Heart left ventricle (tissue), 16 donors: ENCODE data around the gene CBY2. TPM values are rescaled to one million over a fixed set of nuclear protein-coding genes. Genes with fewer than 3 reads are reported as not detected.

ENCODE experiments used
- ATAC-seq, 4 donors: fragments of 200-7000 bp; cut with Tn5 transposase; one replicate each; pipeline ENCODE4 v1.9.1; 2020 to 2022; ENCODE audit warnings: moderate library complexity in 4 of 4, mild to moderate bottlenecking in 3 of 4, moderate number of reproducible peaks in 1 of 4
- DNase-seq, 5 donors: peaks; one replicate each; pipeline ENCODE4 v3.0.0-alpha.2; 2020
- H3K27ac ChIP-seq, 12 donors: fragments of 200-600 bp; sonication (generic) in 4 of 12; one replicate each; pipeline versions ENCODE4 v1.5.0 to v1.8.0; 2016 to 2022; ENCODE audit warnings: mild to moderate bottlenecking in 2 of 12
- H3K27me3 ChIP-seq, 9 donors: fragments of 200-600 bp; sonication (generic) in 2 of 9; one replicate each; pipeline versions ENCODE4 v1.5.1 to v1.8.0; 2016 to 2022; ENCODE audit warnings: mild to moderate bottlenecking in 3 of 9
- H3K36me3 ChIP-seq, 9 donors: fragments of 200-600 bp; sonication (generic) in 2 of 9; one replicate each; pipeline versions ENCODE4 v1.5.0 to v1.8.0; 2018 to 2022; ENCODE audit warnings: mild to moderate bottlenecking in 2 of 9
- H3K4me1 ChIP-seq, 12 donors: fragments of 200-600 bp; sonication (generic) in 4 of 12; one replicate each; pipeline versions ENCODE4 v1.5.0 to v1.8.0; 2016 to 2022; ENCODE audit warnings: mild to moderate bottlenecking in 3 of 12
- H3K4me3 ChIP-seq, 12 donors: fragments of 200-600 bp; sonication (generic) in 4 of 12; one replicate each; pipeline versions ENCODE4 v1.5.0 to v1.8.0; 2017 to 2022; ENCODE audit warnings: mild to moderate bottlenecking in 9 of 12, moderate library complexity in 4 of 12
- H3K9me3 ChIP-seq, 12 donors: fragments of 200-600 bp; sonication (generic) in 4 of 12; one replicate each; pipeline versions ENCODE4 v1.5.0 to v1.8.0; 2016 to 2022; ENCODE audit warnings: mild to moderate bottlenecking in 1 of 12
- POLR2A ChIP-seq, 2 donors: fragments of 450-650 bp; IDR thresholded peaks; one replicate each; pipeline ENCODE4 v1.6.1; 2017; ENCODE audit warnings: antibody characterized with exemption in 2 of 2, mild to moderate bottlenecking in 2 of 2, moderate library complexity in 2 of 2
- WGBS, 4 donors: extraction: QIAGEN DNeasy Blood & Tissue Kit in 2 of 4; methylation state at CpG; one replicate each; pipeline versions ENCODE4 v1.1.5 to v1.1.7; 2013 to 2018; 5-methylcytosine and 5-hydroxymethylcytosine counted together
- intact Hi-C, 10 donors: fragments of 100-400 bp; cut with DNase I; formaldehyde crosslinking; loops; one replicate each; pipeline versions ENCODE4 v1.11.1 to v1.14.2; 2022
- polyA plus RNA-seq, 2 donors: library from polyadenylated mRNA; stranded (reverse); fragments of 200-250 nt; gene quantifications; one replicate each; pipeline ENCODE4 v1.2.3, GENCODE V29; 2013
- total RNA-seq, 9 donors: library from RNA; depleted of rRNA in 2 of 9; stranded (reverse); fragments of >200 nt in 2 of 9; fragmentation: NEBNext Ultra II Directional in 3 of 9; extraction: Animal tissue kit (Norgen Biotek cat#: 25700) in 3 of 9; gene quantifications; one replicate each; pipeline versions ENCODE4 v1.1.0 to v1.2.4, GENCODE V29; 2016 to 2023
- TF ChIP-seq, protein P1 (sequence below), 12 donors: fragments of 200-600 bp; sonication (generic) in 4 of 12; IDR thresholded peaks; one replicate each; pipeline versions ENCODE4 v1.5.0 to v1.8.0; 2018 to 2022; ENCODE audit warnings: antibody characterized with exemption in 12 of 12, mild to moderate bottlenecking in 5 of 12
- donor health status: ischemic (EF 13 %, LVEDD 7.1; RV severe dilation, severe dysfunction).
- donor health status: healthy with polysubstance abuse.
- donor health status: DM: no; HTN: yes; CAD: no.
- donor health status: DM: no; HTN: no; CAD: no.
- donor health status: ischemic (EF 25% LVEDD 6.9; RV normal size, moderate dysfunction).
- donor health status: ischemic (EF 25% LVEDD 5.7; RV mildly dilated, moderate dysfunction).
- donor health status: healthy.
- donor health status: DM: yes; HTN: yes; CAD: no.
- donor health status: ischemic (EF 35%, LVEDD 5.7; RV mildly dilated, moderate dysfunction).
- donor health status: nonischemic (EF 11% LVEDD 7.7; RV severe dilation, severe dysfunction).
- donor health status: DM: yes; HTN: yes; CAD: no.
- donor health status: PGD.
- donor health status: ischemic (EF 29% LVEDD 5.4; RV normal size, mild dysfunction).
- donor health status: nonischemic (EF 23%, LVEDD 6.1; RV moderate dilation, normal function).

The CBY2 gene
- total and polyA plus RNA-seq, 11 donors, result not detected

DNA sequence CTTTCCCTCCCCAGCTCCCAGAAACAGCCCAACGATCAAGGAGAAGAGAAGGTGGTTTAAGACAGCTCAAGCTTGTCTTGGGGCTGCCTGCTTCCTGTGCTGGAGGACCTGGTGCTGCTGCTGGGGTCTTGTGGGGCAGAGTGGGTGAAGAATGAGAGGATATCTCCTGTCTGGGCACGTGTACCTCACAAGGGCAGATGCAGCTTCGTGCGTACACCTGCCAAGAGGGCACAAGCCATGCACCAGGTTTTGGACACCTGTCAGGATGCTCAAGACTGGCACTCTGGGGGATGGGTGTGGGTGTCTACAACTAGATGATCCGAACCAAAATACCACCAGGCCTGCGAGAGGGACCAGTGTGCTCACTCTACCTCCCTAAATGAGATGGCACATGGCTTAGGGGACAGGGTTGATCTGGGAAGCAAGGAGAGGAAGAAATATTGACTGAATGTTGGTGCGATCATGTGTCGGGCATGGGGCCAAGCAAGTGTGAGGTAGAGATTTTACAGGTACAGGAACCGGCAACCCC is 2.2 kb downstream of the CBY2 start:
- WGBS, 4 donors, result 81 to 89% (median 86%) methylated on average over 9 of the region's 9 CpGs
- Histone ChIP-seq H3K4me1 (no peaks in the 10 kb centered on the region), H3K27ac (no peak overlapping the region), H3K36me3 (no peaks in the 10 kb centered on the region), H3K4me3 (no peak overlapping the region), H3K27me3 (peaks cover 0 to 4% (median 0%) of the 10 kb centered on the region in 9 donors), H3K9me3 (no peaks in the 10 kb centered on the region)
- intact Hi-C loops, result no loop called here
- DNase-seq (no peak), ATAC-seq (no peak)
- TF ChIP-seq, protein P1, sequence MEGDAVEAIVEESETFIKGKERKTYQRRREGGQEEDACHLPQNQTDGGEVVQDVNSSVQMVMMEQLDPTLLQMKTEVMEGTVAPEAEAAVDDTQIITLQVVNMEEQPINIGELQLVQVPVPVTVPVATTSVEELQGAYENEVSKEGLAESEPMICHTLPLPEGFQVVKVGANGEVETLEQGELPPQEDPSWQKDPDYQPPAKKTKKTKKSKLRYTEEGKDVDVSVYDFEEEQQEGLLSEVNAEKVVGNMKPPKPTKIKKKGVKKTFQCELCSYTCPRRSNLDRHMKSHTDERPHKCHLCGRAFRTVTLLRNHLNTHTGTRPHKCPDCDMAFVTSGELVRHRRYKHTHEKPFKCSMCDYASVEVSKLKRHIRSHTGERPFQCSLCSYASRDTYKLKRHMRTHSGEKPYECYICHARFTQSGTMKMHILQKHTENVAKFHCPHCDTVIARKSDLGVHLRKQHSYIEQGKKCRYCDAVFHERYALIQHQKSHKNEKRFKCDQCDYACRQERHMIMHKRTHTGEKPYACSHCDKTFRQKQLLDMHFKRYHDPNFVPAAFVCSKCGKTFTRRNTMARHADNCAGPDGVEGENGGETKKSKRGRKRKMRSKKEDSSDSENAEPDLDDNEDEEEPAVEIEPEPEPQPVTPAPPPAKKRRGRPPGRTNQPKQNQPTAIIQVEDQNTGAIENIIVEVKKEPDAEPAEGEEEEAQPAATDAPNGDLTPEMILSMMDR (IDR thresholded peaks at IDR 0.05), result no peak
- TF ChIP-seq POLR2A (IDR thresholded peaks at IDR 0.05), result no peak

DNA sequence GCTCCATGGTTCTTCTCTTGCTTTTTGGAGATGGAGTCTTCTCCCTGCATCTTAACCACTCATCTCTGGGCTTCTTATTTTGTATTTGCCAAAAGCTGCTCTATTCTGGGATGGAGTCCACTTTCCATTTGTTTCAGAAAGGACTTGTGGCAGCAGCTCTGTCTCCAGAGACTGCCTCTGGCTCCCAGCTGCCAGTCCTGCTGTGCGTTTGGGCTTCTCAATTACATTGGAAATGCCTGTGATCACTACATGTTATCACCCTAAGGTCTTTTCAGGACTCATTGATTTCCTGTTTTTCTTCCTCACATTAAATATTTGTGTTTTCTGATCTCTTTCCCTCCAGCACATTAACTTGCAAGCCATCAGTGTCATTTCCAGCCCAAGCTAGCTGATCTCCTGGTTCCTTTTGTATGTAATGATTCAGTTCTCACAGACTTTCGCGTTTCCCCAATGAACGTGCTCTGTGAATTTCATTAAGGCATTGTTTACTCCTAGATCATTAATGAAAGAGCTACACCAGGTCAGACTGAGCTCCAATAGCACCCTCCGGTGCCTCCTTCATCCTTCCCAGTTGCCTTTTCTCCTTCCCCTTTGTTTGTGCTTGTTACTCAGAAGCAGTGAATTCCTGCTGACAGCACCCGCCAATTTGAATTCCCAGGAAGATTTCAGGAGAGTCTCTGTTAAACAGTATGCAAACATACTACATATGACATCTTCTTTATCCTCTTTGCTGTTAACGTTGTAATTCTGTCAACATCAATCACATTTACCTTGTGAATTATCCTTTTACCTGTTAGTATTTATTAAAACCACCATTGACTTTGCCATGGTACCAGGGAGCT is 3.0 kb downstream of the CBY2 start:
- no peaks in the 10 kb centered on the region for H3K4me1 ChIP-seq
- H3K27ac ChIP-seq, result no peak overlapping the region
- no peak for TF ChIP-seq POLR2A (IDR thresholded peaks at IDR 0.05)
- TF ChIP-seq, protein P1 (IDR thresholded peaks at IDR 0.05), result no peak
- DNase-seq (no peak), ATAC-seq (no peak)
- no peak overlapping the region for H3K4me3 ChIP-seq
- no peaks in the 10 kb centered on the region for H3K9me3 ChIP-seq
- no peaks in the 10 kb centered on the region for H3K36me3 ChIP-seq
- peaks cover 0 to 4% (median 0%) of the 10 kb centered on the region in 9 donors for H3K27me3 ChIP-seq
- intact Hi-C loops, result no loop called here
- 45 to 60% (median 58%) methylated on average over 7 of the region's 7 CpGs for WGBS, 4 donors

DNA sequence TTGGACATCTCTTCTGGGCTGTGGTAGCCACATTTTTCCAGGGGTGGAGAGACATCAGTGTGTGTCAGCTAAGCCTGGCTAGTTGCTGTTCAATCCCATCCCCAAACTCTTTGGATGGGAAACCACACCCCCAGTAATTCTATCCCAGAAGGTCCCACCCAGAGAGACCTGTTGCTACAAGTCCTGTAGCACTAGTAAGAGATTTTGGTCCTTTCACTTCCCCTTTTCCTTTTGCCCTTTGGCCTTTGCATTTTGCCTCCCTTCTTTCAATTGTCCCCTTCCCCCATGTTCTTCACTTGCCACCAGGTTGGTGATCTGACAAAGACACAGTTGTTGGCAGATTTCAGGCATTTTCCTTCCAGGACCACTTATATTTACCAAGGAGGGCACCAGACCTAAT is 3.8 kb downstream of the CBY2 start:
- H3K36me3 ChIP-seq, result no peaks in the 10 kb centered on the region
- H3K4me1 ChIP-seq, result no peaks in the 10 kb centered on the region
- TF ChIP-seq, protein P1 (IDR thresholded peaks at IDR 0.05), result no peak
- TF ChIP-seq POLR2A (IDR thresholded peaks at IDR 0.05), result no peak
- H3K27ac ChIP-seq, result no peak overlapping the region
- no peak for DNase-seq
- H3K4me3 ChIP-seq, result no peak overlapping the region
- intact Hi-C loops, result no loop called here
- peaks cover 0 to under 1% (median 0%) of the 10 kb centered on the region in 9 donors for H3K27me3 ChIP-seq
- no peaks in the 10 kb centered on the region for H3K9me3 ChIP-seq
- no peak for ATAC-seq

DNA sequence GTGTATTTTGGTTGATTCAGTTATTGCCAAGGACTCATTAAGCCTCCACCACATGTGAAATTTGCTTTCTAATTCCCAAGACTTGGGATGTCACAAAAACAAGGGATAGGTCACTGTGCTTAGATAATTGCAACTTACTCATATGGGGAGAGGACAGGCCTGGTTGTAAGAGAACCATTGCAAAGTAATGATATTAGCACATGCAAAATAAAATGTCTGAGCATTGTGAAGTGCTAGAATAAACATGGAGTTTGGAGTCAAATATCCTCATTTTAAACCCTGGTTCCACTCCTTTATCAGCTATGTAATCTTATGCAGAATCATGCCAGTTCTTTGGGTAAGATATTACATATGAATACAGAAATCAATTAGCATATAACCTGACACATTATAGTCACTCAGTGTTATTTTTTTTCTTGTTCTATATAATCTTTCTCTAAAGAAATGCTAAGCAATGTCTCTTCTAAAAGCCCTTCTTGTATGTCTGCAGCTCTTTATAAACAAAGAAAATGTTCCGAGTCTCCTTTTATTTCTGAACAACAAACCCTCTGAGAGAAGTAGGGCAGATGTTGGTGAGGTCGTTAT is 5.5 kb downstream of the CBY2 start:
- no peaks in the 10 kb centered on the region for H3K27me3 ChIP-seq
- no peaks in the 10 kb centered on the region for H3K9me3 ChIP-seq
- no peak for DNase-seq
- no peaks in the 10 kb centered on the region for H3K4me1 ChIP-seq
- WGBS, 4 donors, result 74 to 81% (median 79%) methylated on average over 2 of the region's 2 CpGs
- no peaks in the 10 kb centered on the region for H3K36me3 ChIP-seq
- TF ChIP-seq POLR2A (IDR thresholded peaks at IDR 0.05), result no peak
- TF ChIP-seq, protein P1 (IDR thresholded peaks at IDR 0.05), result no peak
- no peak for ATAC-seq
- H3K27ac ChIP-seq, result no peak overlapping the region
- intact Hi-C loops, result no loop called here
- H3K4me3 ChIP-seq, result no peak overlapping the region
